ENCODE data around the gene TIAM1. TPM values are rescaled to one million over a fixed set of nuclear protein-coding genes. Genes with fewer than 3 reads are reported as not detected.

The TIAM1 gene
- total RNA-seq, 2 donors from 2014 or later, result 23.4 to 63.4 TPM

DNA sequence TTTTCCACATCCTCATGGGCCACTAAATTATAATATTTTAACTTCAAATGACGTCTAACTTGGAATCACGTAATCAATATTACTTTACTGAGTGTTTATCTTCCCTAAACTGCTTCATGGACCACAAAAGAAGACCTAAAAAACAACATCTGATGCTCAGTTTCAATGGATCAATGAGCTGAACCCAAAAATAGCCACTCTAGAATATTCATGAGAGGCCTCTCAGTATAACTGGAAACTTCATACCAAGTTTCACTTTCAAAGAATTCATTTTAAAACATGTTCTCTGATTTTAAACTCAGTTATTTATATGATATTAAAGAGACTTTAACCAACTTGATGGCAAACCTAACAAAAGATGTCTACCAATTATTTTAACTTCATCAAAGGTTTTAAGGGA lies 23.7 kb upstream of the TIAM1 start:
- Mint-ChIP-seq H3K4me1 (peaks cover 16% of the 10 kb centered on the region), H3K36me3 (ENCODE audit: low read depth) (no peaks in the 10 kb centered on the region), H3K4me3 (no peak overlapping the region), H3K27me3 (no peaks in the 10 kb centered on the region), H3K27ac (no peak overlapping the region), H3K9me3 (no peaks in the 10 kb centered on the region)
- no peak for ATAC-seq (replicated peaks)

DNA sequence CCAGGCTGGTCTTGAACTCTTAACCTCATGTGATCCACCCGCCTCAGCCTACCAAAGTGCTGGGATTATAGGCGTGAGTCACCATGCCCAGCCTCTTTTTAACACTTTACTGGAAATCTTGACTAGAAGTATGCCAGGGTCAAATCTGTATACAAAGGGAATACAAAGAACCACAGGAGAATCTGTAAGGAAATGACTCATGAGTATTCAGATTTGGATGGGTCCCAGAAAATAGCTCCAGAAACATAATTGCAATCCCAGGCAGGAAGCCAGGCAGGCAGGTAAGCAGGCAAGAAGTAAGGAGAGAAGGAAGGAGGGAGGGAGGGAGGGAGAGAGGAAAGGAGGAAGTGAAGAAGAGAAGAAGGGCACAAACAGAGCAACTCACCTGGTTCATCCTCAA lies 22.8 kb upstream of the TIAM1 start:
- Mint-ChIP-seq H3K27ac (no peak overlapping the region), H3K27me3 (no peaks in the 10 kb centered on the region), H3K36me3 (ENCODE audit: low read depth) (no peaks in the 10 kb centered on the region), H3K4me1 (peaks cover 17% of the 10 kb centered on the region), H3K9me3 (no peaks in the 10 kb centered on the region), H3K4me3 (no peak overlapping the region)
- ATAC-seq (replicated peaks), result no peak

DNA sequence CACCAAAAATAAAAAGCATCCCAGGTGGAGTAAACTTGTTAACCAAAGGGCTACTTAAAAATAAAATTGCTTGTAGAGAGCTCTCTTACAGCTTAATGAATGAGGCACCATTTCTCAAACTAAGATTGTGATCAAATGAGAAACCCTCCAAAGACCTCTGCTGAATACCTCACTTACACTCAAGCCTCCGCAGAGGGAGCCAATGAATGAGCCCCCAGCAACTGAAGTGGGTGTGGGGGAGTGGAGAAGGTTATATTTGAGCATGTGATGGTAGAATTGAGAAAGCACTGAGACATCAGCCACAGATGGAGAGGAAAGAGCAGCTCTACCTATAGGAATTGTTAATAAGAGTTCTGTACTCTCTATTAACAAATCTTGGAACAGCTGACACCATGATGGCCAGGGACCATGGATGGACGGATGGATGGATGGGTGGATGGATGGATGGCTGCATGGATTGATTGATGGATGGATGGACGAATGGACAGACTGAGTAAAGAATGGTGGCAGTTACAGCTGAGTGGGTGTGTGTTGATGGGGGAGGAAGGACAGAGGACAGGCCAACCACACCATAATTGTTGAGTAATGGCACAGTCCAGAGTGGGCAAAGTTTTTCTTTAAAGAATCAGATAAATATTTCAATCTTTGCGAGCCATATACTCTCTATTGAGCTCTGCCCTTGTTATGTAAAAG lies 20.3 kb upstream of the TIAM1 start:
- Mint-ChIP-seq H3K4me3 (peak overlapping the region; percentile 47), H3K27ac (no peak overlapping the region), H3K9me3 (peaks cover under 1% of the 10 kb centered on the region), H3K4me1 (peaks cover 17% of the 10 kb centered on the region), H3K36me3 (ENCODE audit: low read depth) (no peaks in the 10 kb centered on the region), H3K27me3 (no peaks in the 10 kb centered on the region)
- no peak for ATAC-seq (replicated peaks)

DNA sequence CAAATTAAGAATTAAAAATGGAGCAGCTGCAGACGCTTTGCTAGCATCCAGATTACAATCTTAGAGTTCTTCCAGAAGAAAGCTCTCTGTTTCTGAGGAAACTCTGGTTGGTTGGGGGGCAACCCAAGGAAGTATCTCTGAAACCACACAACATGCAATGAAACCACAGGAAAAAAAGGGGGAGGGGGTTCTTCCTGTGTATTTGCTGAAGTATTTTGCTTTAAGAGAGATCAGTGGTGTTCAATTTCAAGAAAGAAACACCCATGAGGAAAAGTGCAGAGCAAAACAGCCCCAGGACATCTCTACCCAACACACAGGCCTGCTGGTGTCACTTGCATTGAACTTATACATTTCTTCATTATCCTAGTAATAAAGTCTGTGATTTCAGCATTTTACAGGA lies 19.7 kb upstream of the TIAM1 start:
- Mint-ChIP-seq H3K9me3 (peaks cover 4% of the 10 kb centered on the region), H3K27me3 (no peaks in the 10 kb centered on the region), H3K4me3 (peak overlapping the region; percentile 47), H3K27ac (peak overlapping the region; percentile 25), H3K4me1 (peaks cover 17% of the 10 kb centered on the region), H3K36me3 (ENCODE audit: low read depth) (no peaks in the 10 kb centered on the region)
- no peak for ATAC-seq (replicated peaks)

DNA sequence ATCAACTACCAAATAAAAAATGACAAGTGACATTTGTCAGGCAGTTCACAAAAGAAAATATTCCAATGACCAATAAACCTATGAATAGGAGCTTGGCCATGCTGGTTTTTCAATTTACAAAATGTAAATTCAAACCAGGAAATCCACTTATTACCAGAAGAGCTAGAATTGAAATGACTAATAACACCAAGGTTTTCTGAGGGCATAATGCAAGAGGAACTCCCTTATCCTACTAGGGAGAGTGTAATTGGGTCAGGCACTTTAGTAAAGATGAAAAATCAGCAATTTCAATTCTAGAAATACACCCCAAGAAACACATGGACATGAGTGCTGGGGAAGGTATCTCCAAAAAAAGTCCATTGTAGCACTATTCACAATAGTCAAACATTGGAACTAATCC lies 16.7 kb upstream of the TIAM1 start:
- Mint-ChIP-seq H3K4me1 (peaks cover 20% of the 10 kb centered on the region), H3K27ac (no peak overlapping the region), H3K9me3 (peaks cover 4% of the 10 kb centered on the region), H3K36me3 (ENCODE audit: low read depth) (no peaks in the 10 kb centered on the region), H3K27me3 (no peaks in the 10 kb centered on the region), H3K4me3 (no peak overlapping the region)
- ATAC-seq (replicated peaks), result peak; percentile 77

DNA sequence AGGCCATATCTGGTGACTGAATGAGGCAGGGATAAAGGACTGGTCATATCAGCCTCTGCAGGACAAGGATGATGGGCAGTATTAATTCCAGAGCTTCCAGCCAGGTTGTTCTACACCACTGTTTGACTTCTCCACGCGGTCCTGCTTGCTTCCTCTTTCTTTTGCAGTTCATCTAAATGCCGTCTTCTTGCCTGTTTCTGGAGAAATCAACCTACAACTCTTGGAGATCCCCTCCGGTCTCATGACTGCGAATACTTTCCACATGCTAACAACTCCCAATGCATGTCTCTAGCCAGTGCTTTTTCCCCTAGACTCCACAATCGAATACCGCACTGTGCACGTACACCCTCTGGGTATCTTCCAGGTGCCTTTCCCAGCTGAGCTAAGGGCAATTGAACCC lies 14.1 kb upstream of the TIAM1 start:
- ATAC-seq (replicated peaks), result no peak
- H3K9me3 Mint-ChIP-seq, result peaks cover 4% of the 10 kb centered on the region
- peaks cover 9% of the 10 kb centered on the region for H3K36me3 Mint-ChIP-seq (ENCODE audit: low read depth)
- peaks cover 20% of the 10 kb centered on the region for H3K4me1 Mint-ChIP-seq
- H3K27ac Mint-ChIP-seq, result no peak overlapping the region
- no peaks in the 10 kb centered on the region for H3K27me3 Mint-ChIP-seq
- H3K4me3 Mint-ChIP-seq, result no peak overlapping the region

DNA sequence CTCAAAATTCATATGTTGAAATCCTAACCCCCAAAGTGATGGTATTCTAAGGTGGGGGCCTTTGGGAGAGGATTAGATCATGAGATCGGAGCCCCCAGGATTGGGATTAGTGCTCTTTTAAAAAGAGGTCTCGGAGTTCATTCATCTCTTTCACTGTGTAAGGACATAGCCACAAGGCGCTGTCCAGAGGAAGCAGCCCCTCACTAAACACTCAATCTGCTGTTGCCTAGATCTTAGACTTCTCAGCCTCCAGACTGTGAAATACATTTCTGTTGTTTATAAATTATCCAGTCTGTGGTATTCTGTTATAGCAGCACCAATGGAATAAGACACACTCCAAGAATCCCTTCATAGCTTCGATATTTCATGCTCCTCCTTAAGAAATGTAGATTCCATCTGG lies 12.4 kb upstream of the TIAM1 start:
- Mint-ChIP-seq H3K4me1 (peaks cover 22% of the 10 kb centered on the region), H3K9me3 (peaks cover 4% of the 10 kb centered on the region), H3K27ac (no peak overlapping the region), H3K27me3 (no peaks in the 10 kb centered on the region), H3K36me3 (ENCODE audit: low read depth) (peaks cover 9% of the 10 kb centered on the region), H3K4me3 (peak overlapping the region; percentile 66)
- no peak for ATAC-seq (replicated peaks)

DNA sequence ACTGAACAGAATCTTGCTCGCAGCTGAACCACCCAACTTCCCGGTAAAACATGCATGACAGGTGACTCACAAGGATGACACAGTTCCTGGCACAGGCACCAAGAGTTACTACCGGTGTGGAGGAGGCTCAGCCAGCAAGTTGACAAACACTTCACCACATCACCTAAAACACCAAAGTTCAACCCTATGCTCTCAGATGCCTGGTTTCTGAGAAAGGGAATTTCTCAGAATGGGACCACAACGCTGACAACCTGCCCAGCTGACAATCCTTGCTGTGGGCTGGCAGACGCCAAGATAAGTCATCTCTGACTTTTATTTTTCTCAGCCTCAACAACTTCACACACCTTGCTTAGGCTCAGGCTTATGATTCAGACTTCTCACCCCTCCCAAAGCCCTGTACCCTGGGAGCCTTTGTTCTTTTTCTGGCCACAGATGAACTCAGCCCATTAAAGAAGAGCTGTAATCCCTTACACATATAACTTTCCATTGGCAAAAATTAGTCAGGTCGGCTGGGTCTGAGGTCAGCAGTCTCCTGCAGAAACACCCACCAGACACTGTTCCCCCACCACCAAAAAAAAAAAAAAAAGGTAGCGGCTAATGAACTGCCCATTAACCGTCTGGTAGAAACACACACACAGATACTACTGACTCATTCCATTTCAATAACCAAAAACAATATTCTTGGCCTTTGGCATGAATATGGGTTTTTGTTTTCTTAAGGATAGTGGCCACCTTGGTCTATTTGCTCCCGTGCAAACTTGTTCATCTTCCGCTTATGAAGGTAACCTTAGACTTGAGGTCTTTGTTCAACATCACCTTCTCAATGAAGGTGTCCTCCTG lies 10.8 kb upstream of the TIAM1 start:
- Mint-ChIP-seq H3K4me1 (peaks cover 28% of the 10 kb centered on the region), H3K36me3 (ENCODE audit: low read depth) (peaks cover 9% of the 10 kb centered on the region), H3K9me3 (peaks cover 4% of the 10 kb centered on the region), H3K27ac (peak overlapping the region; percentile 98), H3K4me3 (peak overlapping the region; percentile 66), H3K27me3 (no peaks in the 10 kb centered on the region)
- peak; percentile 87 for ATAC-seq (replicated peaks)

DNA sequence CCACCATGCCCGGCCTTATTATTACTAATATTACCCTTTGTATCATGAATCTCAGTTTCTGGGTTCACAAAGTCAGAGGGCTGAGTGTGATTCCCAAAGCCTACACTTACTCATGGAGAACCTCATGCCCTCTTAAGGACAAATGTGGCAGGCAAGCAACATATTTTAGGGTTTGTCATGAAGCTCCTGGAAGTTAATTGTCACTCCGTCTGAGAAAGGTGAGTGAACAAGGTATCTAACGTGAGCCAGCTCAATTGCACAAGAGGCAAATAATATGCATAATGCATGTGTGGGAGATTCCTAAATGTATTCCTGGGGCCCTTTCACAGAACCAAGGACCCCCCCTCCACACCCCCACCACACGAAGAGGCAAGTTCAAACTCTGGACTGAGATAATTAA lies 10.1 kb upstream of the TIAM1 start:
- ATAC-seq (replicated peaks), result peak; percentile 4
- Mint-ChIP-seq H3K4me3 (peak overlapping the region; percentile 66), H3K36me3 (ENCODE audit: low read depth) (peaks cover 9% of the 10 kb centered on the region), H3K27me3 (no peaks in the 10 kb centered on the region), H3K9me3 (peaks cover 1% of the 10 kb centered on the region), H3K27ac (peak overlapping the region; percentile 98), H3K4me1 (peaks cover 28% of the 10 kb centered on the region)

DNA sequence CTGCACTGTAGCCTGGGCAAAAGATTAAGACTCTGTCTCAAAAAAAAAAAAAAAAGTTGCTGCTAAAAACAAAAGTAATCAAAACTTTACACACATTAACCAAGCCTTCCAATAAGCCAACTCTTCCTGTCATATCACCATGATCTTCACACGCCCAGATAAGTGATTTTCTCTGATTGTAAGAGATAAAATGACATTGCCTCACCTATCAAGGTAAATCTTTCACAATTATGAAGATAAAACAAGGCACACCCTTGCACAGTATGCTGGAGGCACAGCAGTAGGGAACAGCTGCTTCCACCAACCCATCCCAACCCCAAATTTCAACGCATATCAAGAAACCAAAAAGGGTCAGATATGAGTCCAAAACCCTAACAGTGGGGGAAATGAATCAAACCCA lies 8.8 kb upstream of the TIAM1 start:
- ATAC-seq (replicated peaks), result no peak

DNA sequence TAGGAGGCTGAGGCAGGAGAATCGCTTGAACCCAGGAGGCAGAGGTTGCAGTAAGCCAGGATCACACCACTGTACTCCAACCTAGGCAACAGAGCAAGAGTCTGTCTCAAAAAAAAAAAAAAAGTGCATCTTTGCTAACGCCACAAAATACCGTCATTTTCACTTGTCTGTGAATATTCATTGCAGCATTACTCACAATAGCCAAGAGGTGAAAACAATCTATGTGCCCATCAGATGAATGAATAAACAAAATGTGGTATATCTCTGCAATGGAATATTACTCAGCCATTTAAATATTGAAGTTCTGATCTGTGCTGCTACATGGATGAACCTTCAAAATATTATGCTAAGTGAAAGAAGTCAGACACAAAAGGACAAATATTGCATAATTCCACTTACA lies 7.9 kb upstream of the TIAM1 start:
- H3K27ac Mint-ChIP-seq, result peak overlapping the region; percentile 60

More for the DNA sequence above, 8.8 kb upstream of the TIAM1 start:
- no peaks in the 10 kb centered on the region for H3K9me3 Mint-ChIP-seq
- peak overlapping the region; percentile 80 for H3K27ac Mint-ChIP-seq
- H3K4me3 Mint-ChIP-seq, result peak overlapping the region; percentile 53
- peaks cover 9% of the 10 kb centered on the region for H3K36me3 Mint-ChIP-seq (ENCODE audit: low read depth)
- peaks cover 28% of the 10 kb centered on the region for H3K4me1 Mint-ChIP-seq
- no peaks in the 10 kb centered on the region for H3K27me3 Mint-ChIP-seq

DNA sequence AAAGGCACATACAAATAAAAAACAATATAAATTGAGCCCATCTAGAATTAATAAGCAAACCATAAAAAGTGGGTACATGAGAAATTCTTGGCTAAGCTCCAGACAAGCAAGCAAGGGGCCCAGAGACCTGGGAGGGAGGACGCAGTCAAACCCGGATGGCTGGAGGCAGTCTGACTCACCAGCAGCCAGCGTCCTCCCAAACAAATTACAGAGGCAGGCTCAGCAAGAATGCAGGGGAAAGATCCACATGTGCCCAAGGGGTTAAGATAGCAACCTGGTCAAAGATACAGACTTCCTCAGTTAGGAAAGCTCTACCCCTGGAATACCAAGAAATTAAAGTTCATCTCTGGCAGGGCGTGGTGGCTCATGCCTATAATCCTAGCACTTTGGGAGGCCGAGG lies 7.4 kb upstream of the TIAM1 start:
- Mint-ChIP-seq H3K27ac (peak overlapping the region; percentile 60), H3K4me1 (peaks cover 35% of the 10 kb centered on the region), H3K4me3 (peak overlapping the region; percentile 53)

More for the DNA sequence above, 7.9 kb upstream of the TIAM1 start:
- Mint-ChIP-seq H3K4me1 (peaks cover 32% of the 10 kb centered on the region), H3K4me3 (peak overlapping the region; percentile 53), H3K36me3 (ENCODE audit: low read depth) (peaks cover 9% of the 10 kb centered on the region), H3K27me3 (no peaks in the 10 kb centered on the region), H3K9me3 (no peaks in the 10 kb centered on the region)
- peak; percentile 13 for ATAC-seq (replicated peaks)

DNA sequence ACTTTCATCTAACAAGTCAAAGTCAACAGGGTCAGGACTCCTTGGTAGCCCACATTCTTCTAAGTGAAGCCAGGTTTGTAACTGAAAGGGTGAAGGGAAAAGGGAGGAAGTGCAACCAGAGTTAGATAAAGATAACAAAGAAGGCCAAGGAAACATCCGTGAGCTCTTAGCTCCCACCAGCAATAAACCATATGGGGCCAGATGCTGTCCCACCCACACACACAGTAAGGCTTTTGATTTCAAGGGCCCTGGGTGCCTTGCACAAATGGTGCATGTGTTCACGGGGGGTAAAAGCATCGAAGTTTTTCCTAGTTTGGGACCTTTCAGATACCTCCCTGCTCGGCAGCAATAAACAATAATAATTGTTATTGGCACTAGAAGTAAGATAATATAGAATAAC lies 5.1 kb upstream of the TIAM1 start:
- H3K36me3 Mint-ChIP-seq (ENCODE audit: low read depth), result peaks cover 2% of the 10 kb centered on the region
- H3K27me3 Mint-ChIP-seq, result no peaks in the 10 kb centered on the region
- H3K4me3 Mint-ChIP-seq, result no peak overlapping the region
- no peak overlapping the region for H3K27ac Mint-ChIP-seq
- no peak for ATAC-seq (replicated peaks)
- H3K4me1 Mint-ChIP-seq, result peaks cover 31% of the 10 kb centered on the region
- no peaks in the 10 kb centered on the region for H3K9me3 Mint-ChIP-seq

More for the DNA sequence above, 7.4 kb upstream of the TIAM1 start:
- H3K36me3 Mint-ChIP-seq (ENCODE audit: low read depth), result peaks cover 9% of the 10 kb centered on the region
- H3K27me3 Mint-ChIP-seq, result no peaks in the 10 kb centered on the region
- ATAC-seq (replicated peaks), result no peak
- no peaks in the 10 kb centered on the region for H3K9me3 Mint-ChIP-seq

DNA sequence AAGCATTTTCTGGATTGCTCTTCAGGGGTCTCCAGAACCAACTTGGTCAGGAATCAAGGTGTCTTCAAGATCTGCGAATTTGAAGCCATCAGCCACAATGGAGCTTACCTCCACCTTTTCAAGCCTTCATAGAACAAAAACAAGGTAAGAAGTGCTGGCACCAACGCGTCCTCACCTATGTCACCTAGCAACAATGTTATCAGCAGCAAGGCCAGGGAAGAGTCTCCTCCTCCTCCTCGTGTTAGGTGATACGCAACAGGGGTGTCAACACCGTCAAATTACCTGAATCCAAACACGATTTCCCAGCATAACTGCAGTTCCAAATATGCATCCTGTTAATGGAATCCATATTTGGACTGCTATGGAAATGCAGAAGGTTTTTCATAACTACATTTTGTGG lies 4.1 kb upstream of the TIAM1 start:
- Mint-ChIP-seq H3K4me1 (peaks cover 34% of the 10 kb centered on the region), H3K27me3 (no peaks in the 10 kb centered on the region), H3K4me3 (no peak overlapping the region), H3K27ac (no peak overlapping the region), H3K36me3 (ENCODE audit: low read depth) (peaks cover 9% of the 10 kb centered on the region), H3K9me3 (no peaks in the 10 kb centered on the region)
- no peak for ATAC-seq (replicated peaks)

DNA sequence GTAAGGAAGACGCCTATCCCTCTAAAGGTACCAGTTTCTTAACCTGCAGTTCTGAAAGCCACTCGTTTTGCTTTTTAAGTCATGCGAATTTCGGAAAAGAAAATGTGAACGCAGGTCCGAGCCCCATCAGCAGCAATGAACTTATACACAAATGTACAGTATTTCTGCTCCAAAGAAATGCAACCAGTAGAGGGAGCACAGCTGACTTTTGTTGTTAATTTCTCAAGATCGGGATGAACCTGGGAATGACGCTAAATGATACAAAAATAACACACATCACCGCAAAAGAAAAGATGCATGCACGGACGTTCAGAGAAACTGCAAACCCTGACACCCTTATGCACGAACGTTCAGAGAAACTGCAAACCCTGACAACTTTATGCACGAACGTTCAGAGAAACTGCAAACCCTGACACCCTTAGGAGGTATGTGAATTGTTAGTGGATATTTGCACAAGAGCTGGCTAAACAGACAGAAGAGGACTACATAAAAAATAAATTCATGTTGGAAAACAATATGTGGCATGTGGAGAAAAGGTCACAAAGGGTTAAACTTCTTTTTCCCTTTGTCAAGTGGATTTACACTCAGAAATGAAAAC lies 3.5 kb upstream of the TIAM1 start:
- H3K36me3 Mint-ChIP-seq (ENCODE audit: low read depth), result peaks cover 9% of the 10 kb centered on the region
- H3K9me3 Mint-ChIP-seq, result no peaks in the 10 kb centered on the region
- no peak overlapping the region for H3K4me3 Mint-ChIP-seq
- H3K4me1 Mint-ChIP-seq, result peaks cover 27% of the 10 kb centered on the region
- H3K27me3 Mint-ChIP-seq, result no peaks in the 10 kb centered on the region
- ATAC-seq (replicated peaks), result no peak
- no peak overlapping the region for H3K27ac Mint-ChIP-seq
